ENCODE measurements around the gene MEF2B.

The MEF2B gene

GRCh38 chr19:19098084-19098702 is 71.9 kb downstream of the MEF2B start:
- no peak for DNase-seq (ENCODE audit: low spot score)

DNA sequence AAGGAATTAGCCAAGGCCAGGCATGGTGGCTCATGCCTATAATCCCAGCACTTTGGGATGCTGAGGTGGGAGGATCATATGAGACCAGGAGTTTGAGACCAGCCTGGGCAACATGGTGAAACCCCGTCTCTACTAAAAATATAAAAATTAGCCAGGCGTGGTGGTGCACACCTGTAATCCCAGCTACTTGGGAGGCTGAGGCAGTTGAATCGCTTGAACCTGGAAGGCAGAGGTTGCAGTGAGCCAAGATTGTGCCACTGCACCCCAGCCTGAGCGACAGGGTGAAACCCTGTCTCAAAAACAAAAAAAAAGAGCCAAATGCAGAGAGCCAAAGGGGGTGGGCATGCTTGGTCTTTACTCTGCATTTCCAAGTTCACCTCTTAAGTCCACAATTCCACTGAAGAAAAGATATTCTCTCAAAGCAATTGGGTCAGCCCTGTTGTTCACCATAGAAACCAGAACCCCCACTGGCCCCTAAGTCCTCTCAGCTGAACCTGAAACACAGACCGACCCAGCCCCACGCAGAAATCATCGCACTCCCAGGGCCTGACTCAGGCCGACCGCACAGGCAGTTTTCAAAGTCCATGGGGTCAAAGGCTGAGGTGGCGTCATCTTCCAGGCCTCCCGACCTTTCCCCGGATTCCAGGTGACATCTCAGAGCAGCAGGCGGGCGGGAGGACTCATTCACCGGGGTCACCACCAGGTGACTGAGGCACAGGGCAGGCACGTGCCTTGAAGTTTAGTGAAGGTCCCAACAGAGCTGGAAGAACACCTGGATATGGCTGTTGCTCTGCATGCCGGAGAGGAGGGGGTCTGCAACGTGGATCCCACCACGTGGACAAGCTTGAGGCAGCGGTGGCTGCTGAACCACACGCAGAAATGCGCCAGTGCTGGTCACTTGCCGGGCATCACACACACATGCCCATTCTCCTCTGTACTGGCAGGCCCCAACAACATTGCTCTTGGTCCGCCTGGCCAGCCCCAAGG is 73.1 kb downstream of the MEF2B start:
- no peak for DNase-seq (ENCODE audit: low spot score)

GRCh38 chr19:19095691-19096090 is 74.4 kb downstream of the MEF2B start:
- DNase-seq (ENCODE audit: low spot score): no peak
